ENCODE measurements around the gene KIF3B. TPM values are rescaled to one million over a fixed set of nuclear protein-coding genes. Genes with fewer than 3 reads are reported as not detected.

The KIF3B gene
- polyA plus RNA-seq, 1 donor (not counting 4 experiments of a cell fraction or from before 2014, with no cell fraction given), result 20.3 TPM

DNA sequence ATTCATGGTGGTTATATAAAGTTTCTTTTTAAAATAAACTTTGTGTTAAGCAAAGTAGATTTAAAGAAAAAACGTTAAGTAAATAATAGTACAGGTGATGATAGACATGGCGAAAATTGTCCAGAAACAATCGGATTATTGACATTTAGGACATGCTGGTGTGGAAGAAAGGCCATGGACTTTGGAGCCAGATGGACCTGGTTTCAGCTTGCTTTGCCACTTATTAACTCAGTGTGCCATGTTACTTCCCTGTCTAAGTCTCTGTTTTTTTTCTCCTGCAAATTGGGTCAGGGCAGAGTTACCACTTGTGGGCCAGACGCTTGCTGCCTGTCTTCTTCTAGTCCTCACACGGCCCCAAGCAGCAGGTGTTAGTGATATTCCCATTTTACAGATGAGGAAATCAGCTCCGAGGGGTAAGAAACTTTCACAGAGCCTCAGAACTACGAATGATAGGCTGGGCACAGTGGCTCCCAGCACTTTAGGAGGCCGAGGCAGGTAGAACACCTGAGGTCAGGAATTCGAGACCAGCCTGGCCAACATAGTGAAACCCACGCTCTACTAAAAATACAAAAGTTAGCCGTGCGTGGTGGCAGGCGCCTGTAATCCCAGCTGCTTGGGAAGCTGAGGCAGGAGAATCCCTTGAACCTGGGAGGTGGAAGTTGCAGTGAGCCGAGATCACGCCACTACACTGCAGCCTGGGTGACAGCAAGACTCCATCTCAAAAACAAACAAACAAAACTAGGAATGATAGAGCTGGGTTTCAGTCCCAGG is 12.4 kb downstream of the KIF3B start:
- dilution Hi-C loops (cut with MboI; ENCODE audit: extremely low pct_ligation_motif_present, low sequenced_read_pairs), result no loop called here
- Histone ChIP-seq H3K4me2 (ENCODE audit: control insufficient read depth, extremely low read depth, insufficient read depth, low read depth, low read length) (no peak overlapping the region), H3K9ac (ENCODE audit: control insufficient read depth, extremely low read depth, insufficient read depth, low read length) (no peak overlapping the region), H3K4me3 (ENCODE audit: control insufficient read depth in 2 of 3, extremely low read depth in 1 of 3, insufficient read depth in 2 of 3, low read depth in 1 of 3, low read length in 3 of 3) (no peak overlapping the region), H3K27ac (ENCODE audit: control insufficient read depth, insufficient read depth, low read length) (no peak overlapping the region), H3K27me3 (ENCODE audit: control insufficient read depth, extremely low read depth, insufficient read depth, low read length) (no peaks in the 10 kb centered on the region), H3K9me3 (ENCODE audit: control insufficient read depth, low read depth, low read length) (no peaks in the 10 kb centered on the region), H3K4me1 (ENCODE audit: control insufficient read depth, extremely low read depth, insufficient read depth, low read length) (peaks cover 11% of the 10 kb centered on the region), H3K36me3 (ENCODE audit: control insufficient read depth in 2 of 2, extremely low read depth in 1 of 2, insufficient read depth in 2 of 2, low read length in 2 of 2) (peaks cover 0 to 2% of the 10 kb centered on the region in 2 experiments), H3K9me1 (ENCODE audit: control insufficient read depth, extremely low read depth, insufficient read depth, low read length) (no peaks in the 10 kb centered on the region), H3K79me2 (ENCODE audit: control insufficient read depth, insufficient read depth, low read length) (peaks cover 8% of the 10 kb centered on the region), H2AFZ (ENCODE audit: control insufficient read depth, low read length) (no peak overlapping the region), H4K20me1 (ENCODE audit: control insufficient read depth, extremely low read depth, insufficient read depth, low read length) (no peaks in the 10 kb centered on the region)
- TF ChIP-seq, protein P1, sequence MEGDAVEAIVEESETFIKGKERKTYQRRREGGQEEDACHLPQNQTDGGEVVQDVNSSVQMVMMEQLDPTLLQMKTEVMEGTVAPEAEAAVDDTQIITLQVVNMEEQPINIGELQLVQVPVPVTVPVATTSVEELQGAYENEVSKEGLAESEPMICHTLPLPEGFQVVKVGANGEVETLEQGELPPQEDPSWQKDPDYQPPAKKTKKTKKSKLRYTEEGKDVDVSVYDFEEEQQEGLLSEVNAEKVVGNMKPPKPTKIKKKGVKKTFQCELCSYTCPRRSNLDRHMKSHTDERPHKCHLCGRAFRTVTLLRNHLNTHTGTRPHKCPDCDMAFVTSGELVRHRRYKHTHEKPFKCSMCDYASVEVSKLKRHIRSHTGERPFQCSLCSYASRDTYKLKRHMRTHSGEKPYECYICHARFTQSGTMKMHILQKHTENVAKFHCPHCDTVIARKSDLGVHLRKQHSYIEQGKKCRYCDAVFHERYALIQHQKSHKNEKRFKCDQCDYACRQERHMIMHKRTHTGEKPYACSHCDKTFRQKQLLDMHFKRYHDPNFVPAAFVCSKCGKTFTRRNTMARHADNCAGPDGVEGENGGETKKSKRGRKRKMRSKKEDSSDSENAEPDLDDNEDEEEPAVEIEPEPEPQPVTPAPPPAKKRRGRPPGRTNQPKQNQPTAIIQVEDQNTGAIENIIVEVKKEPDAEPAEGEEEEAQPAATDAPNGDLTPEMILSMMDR (optimal IDR thresholded peaks at IDR 0.05 in 1 of 3, IDR thresholded peaks at IDR 0.05 in 1 of 3, conservative IDR thresholded peaks at IDR 0.05 in 1 of 3; ENCODE audit: extremely low read depth in 1 of 3, insufficient read depth in 2 of 3, low read length in 3 of 3), result no peak
- TF ChIP-seq EZH2 (IDR thresholded peaks at IDR 0.05; ENCODE audit: low read length), result no peak
- no peak for FAIRE-seq
- no peak for DNase-seq (ENCODE audit: low read depth, low spot score)

DNA sequence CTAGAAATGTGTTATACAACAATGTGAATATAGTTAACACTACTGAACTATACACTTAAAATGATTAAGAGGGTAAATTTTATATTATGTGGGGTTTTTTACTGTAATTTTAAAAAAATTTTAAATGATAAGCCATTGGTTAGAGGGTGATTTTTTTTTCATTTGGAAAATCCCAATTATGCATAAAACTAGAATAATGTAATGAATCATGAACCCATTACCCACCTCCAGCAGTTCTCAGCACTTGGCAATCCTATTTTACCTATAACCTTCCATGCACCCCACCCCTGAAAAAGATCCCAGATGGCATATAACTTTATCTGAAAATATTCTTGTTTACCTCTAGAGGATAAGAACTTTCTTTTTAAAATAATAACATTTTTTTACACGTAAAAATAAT is 13.7 kb downstream of the KIF3B start:
- dilution Hi-C loops (cut with MboI; ENCODE audit: extremely low pct_ligation_motif_present, low sequenced_read_pairs), result no loop called here
- no peak overlapping the region for H3K9ac ChIP-seq (ENCODE audit: control insufficient read depth, extremely low read depth, insufficient read depth, low read length)
- H3K27ac ChIP-seq (ENCODE audit: control insufficient read depth, insufficient read depth, low read length), result no peak overlapping the region
- peaks cover 0 to 2% of the 10 kb centered on the region in 2 experiments for H3K36me3 ChIP-seq (ENCODE audit: control insufficient read depth in 2 of 2, extremely low read depth in 1 of 2, insufficient read depth in 2 of 2, low read length in 2 of 2)
- no peak for TF ChIP-seq EZH2 (IDR thresholded peaks at IDR 0.05; ENCODE audit: low read length)
- TF ChIP-seq, protein P1 (optimal IDR thresholded peaks at IDR 0.05 in 1 of 3, IDR thresholded peaks at IDR 0.05 in 1 of 3, conservative IDR thresholded peaks at IDR 0.05 in 1 of 3; ENCODE audit: extremely low read depth in 1 of 3, insufficient read depth in 2 of 3, low read length in 3 of 3), result no peak
- H3K9me3 ChIP-seq (ENCODE audit: control insufficient read depth, low read depth, low read length), result no peaks in the 10 kb centered on the region
- H3K27me3 ChIP-seq (ENCODE audit: control insufficient read depth, extremely low read depth, insufficient read depth, low read length), result no peaks in the 10 kb centered on the region
- DNase-seq (ENCODE audit: low read depth, low spot score), result no peak
- no peak for FAIRE-seq
- H3K4me1 ChIP-seq (ENCODE audit: control insufficient read depth, extremely low read depth, insufficient read depth, low read length), result no peaks in the 10 kb centered on the region
- no peak overlapping the region for H2AFZ ChIP-seq (ENCODE audit: control insufficient read depth, low read length)
- peaks cover 10% of the 10 kb centered on the region for H3K79me2 ChIP-seq (ENCODE audit: control insufficient read depth, insufficient read depth, low read length)
- H3K4me2 ChIP-seq (ENCODE audit: control insufficient read depth, extremely low read depth, insufficient read depth, low read depth, low read length), result no peak overlapping the region
- no peak overlapping the region for H3K4me3 ChIP-seq (ENCODE audit: control insufficient read depth in 2 of 3, extremely low read depth in 1 of 3, insufficient read depth in 2 of 3, low read depth in 1 of 3, low read length in 3 of 3)
- no peaks in the 10 kb centered on the region for H4K20me1 ChIP-seq (ENCODE audit: control insufficient read depth, extremely low read depth, insufficient read depth, low read length)
- no peaks in the 10 kb centered on the region for H3K9me1 ChIP-seq (ENCODE audit: control insufficient read depth, extremely low read depth, insufficient read depth, low read length)

Measured in keratinocyte (primary cell).